MV-4-11 (cell line): Measurements from ENCODE around the gene TTR.

Experiments
- DNase-seq: peaks from one replicate; lab custom pipeline; 2025; lab: John Stamatoyannopoulos, UW

The TTR gene

DNA sequence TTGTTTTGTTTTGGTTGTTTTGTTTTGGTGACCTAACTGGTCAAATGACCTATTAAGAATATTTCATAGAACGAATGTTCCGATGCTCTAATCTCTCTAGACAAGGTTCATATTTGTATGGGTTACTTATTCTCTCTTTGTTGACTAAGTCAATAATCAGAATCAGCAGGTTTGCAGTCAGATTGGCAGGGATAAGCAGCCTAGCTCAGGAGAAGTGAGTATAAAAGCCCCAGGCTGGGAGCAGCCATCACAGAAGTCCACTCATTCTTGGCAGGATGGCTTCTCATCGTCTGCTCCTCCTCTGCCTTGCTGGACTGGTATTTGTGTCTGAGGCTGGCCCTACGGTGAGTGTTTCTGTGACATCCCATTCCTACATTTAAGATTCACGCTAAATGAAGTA lies at the start of gene TTR:
TTR (plus strand) TSS at position 250 of the 400 bp plus-strand sequence; CDS start at position 276, 26 bp downstream.
- no peak for DNase-seq

DNA sequence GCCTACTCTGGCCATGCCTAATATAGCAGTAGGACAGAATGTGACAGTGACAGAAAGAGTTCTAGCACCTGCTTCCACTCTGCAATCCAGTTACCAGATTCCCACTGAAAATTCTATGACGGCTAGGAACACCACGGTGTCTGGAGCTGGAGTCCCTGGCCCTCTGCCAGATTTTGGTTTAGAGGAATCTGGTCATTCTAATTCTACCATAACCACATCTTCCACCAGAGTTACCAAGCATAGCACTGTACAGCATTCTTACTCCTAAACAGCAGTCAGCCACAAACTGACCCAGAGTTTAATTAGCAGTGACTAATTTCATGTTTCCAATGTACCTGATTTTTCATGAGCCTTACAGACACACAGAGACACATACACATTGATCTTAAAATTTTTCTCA lies 45.2 kb upstream of the TTR start:
- DNase-seq: no peak

- DNase-seq: no peak
These were observed 42.8 kb upstream of the TTR start for GRCh38 chr18:31548853-31549252.

GRCh38 chr18:31549416-31549815 lies 42.3 kb upstream of the TTR start:
- no peak for DNase-seq

GRCh38 chr18:31551883-31552282 lies 39.8 kb upstream of the TTR start:
- DNase-seq: no peak

- no peak for DNase-seq
These were observed 37.9 kb upstream of the TTR start for GRCh38 chr18:31553800-31554199.

- no peak for DNase-seq
These were observed 36.9 kb upstream of the TTR start for GRCh38 chr18:31554776-31555175.

DNA sequence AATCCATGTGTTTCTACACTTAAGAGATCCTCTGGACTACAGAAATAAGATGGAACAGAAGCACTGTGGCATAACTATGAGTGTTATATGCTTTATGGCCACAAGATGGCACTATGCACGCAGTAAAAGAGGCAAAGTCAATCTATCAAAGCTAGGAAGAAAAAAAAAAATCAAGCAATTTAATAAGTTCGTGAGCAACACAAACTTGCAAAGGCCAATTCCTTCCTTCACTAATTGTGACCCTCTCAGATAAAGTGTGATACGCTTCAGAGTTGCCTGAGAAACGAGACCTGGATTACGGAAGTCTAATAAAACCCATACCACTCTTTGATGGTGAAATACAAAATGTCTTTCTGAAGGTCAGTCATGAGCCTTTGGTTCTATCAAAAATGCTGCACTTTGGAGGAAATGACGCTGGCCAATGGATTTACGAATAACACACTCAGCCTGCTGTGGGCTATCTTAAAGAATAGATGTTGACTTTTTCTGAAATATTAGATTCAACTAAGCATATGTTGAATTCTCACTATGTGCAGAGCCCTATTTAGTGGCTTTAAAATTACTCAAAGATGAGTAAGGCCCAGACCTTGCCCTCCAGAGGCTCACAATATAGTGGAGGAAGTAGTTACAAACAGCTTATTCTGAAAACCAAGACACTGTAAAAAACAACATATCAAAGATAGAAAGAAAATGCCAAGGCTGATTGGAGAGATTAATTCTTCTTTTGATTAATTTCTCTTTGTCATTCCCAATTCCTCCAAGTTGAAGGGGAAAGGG lies 35.5 kb upstream of the TTR start:
- peak; percentile 60 for DNase-seq

- DNase-seq: no peak
These were observed 34.2 kb upstream of the TTR start for GRCh38 chr18:31557446-31557845.

DNA sequence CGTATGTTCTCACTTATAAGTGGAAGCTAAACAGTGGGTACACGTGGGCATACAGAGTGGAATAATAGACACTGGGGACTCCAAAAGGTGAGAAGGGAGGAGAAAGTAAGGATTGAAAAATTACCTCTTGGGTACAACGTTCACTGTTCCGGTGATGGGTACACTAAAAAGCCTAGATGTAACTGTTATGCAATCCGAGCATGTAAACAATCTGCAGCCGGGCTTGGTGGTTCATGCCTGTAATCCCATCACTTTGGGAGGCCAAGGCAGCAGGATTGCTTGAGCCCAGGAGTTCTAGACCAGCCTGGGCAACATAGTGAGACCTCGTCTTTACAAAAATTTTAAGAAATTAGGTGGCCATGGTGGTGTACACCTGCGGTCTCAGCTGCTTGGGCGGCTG lies 33.1 kb upstream of the TTR start:
- no peak for DNase-seq

GRCh38 chr18:31562726-31563125 lies 29.0 kb upstream of the TTR start:
- no peak for DNase-seq

- no peak for DNase-seq
These were observed 27.9 kb upstream of the TTR start for GRCh38 chr18:31563778-31564177.

- DNase-seq: no peak
These were observed 26.3 kb upstream of the TTR start for GRCh38 chr18:31565345-31565744.

GRCh38 chr18:31565782-31566512 lies 25.7 kb upstream of the TTR start:
- no peak for DNase-seq

DNA sequence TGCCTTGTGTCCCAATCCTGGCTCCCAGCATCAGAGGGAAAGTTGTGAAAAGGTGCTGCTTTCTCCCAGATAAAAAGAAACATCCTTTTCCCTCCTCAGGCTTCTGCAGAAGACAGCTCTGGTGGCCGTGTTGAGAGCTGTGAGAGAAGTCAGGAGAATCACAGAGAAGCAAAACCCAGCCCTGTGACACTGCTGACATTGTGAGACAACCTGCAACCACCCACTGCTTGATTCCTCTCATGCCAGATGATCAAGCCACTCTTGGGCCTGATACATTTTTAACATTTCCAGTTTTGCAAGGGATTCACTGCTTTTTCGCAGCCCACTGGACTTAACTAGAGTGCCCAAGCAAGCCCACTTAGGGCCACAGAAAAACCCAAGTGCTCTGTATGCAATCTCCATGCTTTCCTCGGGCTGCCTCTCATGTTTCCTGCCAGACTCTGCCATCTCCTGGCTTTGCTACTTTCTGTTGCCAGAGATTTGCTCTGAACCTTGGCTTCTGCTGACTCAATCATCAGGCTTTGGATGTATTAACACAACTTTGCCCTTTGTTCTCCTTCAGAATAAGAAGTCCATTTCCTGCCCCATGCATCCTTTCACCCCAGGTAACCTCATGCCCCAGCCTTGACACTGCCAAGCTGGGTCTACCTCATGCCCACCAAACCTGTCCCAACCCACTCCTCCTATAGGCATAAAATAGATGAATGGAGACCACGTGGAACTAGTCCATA lies 24.9 kb upstream of the TTR start:
- no peak for DNase-seq

DNA sequence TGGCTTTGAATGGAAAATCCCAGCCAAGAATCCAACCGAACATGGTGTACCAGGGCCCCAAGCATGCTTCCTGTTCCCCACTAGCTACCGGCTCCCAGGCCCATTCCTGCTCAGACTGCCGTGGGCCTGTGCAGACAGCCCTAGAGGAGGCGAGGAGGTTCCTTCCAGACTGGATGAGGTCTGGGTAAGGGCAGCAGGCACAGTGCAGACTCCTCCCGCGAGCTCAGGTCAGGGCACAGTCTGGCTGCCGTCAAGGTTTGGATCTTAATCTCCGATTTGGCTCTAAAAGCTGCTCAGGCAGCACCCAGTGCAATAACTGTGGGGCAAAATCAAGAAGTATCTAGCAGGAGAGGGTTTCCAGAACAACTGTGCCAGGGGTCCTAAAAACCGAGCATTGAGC lies 19.3 kb upstream of the TTR start:
- no peak for DNase-seq

DNA sequence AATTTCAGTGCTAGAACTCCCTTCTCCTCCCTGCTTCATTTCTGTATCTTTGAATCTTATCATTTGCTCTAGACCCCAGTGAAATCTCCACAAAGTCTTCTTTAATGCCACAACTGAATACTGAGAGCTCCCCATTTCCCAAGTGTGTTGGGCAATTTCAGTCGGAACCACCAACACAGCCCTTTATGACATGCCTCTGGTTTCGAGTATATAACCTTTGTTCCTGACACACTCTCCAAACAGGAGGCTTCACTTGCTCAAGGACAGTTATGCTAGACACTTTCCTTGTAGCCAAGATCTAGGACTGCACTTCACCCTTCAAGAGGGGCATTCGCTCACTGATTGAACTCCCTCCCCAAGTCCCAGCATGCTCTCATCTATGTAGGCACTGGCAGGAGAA lies 18.6 kb upstream of the TTR start:
- DNase-seq: no peak

DNA sequence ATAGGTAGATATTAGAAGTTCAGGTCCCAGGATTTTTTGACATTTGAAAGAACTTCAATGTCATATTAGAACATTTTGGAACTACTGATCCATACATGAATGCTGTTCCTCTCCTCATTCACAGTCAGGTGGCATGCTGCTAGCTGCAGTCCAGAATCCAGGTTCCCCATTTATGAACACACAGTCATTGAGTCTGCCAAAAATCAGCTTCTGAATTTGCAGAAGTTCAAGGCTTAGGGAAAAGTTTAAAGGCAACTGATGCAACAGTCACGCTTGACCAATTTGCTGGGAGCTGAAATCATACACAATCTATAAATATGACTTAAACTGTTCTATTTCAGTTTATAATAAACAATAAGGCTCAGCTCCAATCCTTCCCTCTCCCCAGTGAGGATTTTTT lies 17.3 kb upstream of the TTR start:
- peak; percentile 85 for DNase-seq

DNA sequence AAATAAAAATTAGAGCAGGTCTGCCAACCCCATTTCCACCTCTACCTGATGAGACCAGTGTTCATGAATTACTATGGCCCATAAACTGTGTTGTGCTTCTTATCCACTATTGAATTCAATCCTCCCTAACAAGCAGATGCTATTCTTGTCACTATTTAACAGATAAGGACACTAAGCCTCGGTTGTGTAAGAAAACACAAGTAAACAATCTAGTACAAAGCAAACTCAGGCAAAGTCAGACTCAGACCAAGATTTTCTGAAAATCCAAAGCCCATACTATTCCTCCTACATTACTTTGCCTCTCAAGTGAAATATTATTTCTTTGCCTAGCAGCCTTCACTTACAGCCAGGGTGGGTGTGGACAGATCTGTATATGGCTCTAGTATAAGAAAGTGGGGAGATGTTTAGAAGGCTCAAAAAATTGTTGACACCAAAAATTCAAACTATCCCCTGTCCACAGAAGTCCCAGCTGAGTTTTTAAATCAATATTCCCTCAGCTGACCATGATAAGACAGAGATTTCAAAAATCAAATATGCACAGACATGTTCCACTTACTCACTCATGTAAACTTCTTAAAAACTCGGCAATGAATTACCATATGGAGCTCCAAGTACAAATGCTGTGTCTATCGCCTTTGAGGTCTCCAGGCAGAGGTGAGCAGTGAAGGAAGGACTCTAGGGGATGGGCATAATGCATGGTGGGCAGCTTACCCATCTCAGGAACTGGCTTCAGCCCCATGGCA lies 16.0 kb upstream of the TTR start:
- DNase-seq: no peak

- DNase-seq: no peak
These were observed 15.0 kb upstream of the TTR start for GRCh38 chr18:31576670-31577069.

- no peak for DNase-seq
These were observed 14.5 kb upstream of the TTR start for GRCh38 chr18:31577195-31577594.

DNA sequence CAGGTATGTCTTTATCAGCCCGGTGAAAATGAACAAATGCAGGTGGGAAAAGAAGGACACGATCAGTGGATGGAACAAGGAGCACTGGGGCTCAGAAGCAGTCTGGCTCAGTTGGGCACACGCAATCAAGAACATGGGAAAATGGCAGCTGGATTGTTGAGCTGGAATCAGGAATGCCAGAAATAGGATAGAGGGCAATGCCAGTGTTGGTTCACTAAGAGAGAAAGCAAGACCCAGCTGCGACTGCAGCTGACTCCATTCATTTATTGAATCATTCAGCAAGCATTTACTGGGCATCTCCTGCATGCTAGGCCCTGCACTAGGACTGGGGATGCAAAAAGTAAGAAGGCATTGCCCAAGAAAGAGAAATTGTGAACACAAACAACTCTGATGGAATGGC lies 13.6 kb upstream of the TTR start:
- no peak for DNase-seq
